Forelimb muscle (tissue), 1 donor: ENCODE results near the gene BIRC2. TPM values are rescaled to one million over a fixed set of nuclear protein-coding genes. Genes with fewer than 3 reads are reported as not detected.

Experiments used
- DNase-seq: peaks from one replicate; pipeline ENCODE4 v3.0.0-alpha.2; 2013; ENCODE audit warnings: low read depth
- polyA plus RNA-seq: library from polyadenylated mRNA; unstranded; fragments of 120-200 nt; gene quantifications from one replicate; pipeline ENCODE4 v1.2.1, GENCODE V29; 2013; ENCODE audit not compliant: insufficient read length

Gene BIRC2
- polyA plus RNA-seq, 1 donor, result 42.4 TPM

DNA sequence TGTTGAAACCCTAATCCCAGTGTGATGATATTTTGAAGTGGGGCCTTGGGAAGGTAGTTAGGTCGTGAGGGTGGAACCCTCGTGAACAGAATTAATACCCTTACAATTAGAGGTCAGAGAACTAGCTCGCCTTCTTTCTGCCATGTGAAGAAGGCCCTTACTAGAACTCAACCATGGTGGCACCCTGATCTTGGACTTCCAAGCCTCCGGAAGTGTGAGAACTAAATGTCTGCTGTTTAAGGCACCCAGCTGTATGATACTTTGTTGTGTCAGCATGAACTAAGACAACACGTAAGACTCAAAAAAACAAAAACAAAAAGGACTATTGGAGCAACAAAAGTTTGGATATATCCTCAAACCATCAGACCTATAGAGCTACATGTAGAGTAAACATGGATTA, 53.6 kb downstream of the BIRC2 start:
- DNase-seq, result no peak

DNA sequence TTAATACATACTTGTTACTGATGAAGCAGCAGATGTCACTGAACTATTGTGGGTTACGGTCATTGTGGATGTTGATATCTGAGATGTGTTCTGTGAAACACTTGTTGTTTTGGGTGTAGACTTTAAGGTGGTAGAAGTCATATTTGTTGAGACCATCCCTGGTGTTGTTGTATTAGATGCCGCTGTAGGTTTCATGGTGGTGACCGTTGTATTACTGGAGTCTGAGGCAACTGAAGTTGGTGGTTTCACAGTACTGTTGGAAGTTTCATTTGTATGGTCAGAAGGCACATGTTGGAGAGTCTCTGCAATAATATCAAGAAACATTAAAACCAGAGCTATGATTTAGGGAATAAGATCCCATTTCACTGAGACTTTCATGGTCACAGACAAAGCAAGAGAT, 54.9 kb downstream of the BIRC2 start:
- DNase-seq, result no peak

DNA sequence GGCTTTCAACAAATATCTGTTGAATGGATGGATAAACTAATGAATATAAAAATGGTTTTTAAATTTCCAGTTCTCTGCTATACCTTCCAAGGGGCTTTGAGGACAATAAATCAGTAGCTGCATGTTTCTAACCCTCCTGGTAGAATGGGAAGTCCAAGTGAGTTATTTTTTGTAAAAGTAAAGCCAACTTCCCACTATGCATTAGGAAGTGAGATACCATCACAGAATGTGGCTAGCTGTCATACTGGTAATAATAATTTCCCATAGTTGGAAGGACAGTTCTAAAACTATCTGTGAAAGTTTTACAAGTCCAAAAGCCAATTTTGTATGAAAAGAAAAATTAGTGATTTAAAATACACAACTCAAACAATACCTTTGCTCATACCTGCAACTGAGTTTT, 55.5 kb downstream of the BIRC2 start:
- DNase-seq, result no peak

DNA sequence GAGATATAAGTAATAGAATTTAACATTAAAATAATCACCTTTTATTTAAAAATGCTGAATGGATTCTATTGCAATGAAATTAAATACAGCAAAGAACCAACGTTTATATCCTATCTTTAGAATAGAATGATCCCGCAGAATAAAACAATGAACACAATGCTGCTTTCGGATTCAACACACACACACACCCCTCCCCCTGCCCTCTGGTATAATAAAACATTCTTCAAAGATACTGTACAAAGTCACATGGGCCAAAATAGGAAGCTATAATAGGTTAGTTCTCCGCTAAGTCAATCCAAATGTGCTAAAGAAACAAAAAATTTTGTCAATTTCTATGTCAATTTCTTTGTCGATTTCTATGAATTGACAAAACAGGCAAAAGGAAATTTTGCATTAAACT, 58.5 kb downstream of the BIRC2 start:
- DNase-seq, result no peak

DNA sequence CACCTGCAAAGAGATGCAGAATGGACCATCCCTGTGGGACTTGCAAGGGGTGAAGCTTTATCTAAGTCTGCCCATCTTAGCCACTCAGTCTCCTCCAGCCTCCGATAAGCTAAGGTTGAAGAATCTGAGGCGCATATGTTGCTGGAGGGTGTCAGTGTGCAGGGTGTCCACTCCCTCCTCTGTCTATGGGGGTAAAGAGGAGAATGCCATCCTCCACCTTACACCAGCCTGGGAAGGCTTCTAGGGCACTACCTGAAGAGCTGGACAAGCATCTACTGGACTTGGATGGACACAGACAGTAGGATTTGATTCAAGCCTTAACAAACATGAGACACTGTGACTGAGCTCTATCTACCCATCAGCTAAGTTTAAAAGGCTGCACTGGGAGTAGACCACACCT, 59.1 kb downstream of the BIRC2 start:
- no peak for DNase-seq

DNA sequence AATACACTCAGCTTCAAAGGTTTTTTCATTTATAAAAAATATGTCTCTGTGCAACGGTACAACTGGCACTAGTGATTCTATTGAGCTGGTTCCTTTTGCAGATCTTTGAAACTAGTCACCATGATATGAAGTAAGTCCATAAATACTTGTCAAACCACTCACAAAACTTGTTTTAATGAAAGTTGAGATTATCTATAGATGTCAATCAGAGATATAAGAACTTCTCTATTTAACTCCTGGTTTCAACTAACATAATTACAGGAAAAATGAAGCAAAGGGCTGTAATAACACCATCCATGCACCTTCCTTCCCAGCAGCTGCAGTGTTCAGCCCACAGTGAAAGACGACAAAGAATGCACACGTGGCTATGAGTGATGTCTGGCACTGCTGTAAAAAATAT, 60.9 kb downstream of the BIRC2 start:
- DNase-seq, result no peak

DNA sequence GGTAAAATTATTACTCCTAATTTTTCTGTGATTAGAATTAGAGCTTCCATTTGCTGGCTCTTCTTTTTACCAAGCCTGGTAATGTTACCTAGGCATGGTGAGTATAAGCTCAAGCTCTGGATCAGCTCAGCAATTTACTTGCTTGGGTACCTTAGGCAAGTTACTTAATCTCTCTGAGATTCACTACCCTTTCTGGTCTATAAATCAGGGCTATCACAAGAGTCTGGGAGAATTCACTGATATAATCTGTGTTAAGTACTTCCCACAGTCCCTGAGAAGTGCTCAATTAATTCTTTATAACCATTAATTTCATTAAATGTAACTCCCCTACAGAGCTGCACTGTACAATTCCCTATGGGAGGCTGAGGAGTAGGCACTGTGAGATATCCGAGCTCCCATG, 61.3 kb downstream of the BIRC2 start:
- no peak for DNase-seq

DNA sequence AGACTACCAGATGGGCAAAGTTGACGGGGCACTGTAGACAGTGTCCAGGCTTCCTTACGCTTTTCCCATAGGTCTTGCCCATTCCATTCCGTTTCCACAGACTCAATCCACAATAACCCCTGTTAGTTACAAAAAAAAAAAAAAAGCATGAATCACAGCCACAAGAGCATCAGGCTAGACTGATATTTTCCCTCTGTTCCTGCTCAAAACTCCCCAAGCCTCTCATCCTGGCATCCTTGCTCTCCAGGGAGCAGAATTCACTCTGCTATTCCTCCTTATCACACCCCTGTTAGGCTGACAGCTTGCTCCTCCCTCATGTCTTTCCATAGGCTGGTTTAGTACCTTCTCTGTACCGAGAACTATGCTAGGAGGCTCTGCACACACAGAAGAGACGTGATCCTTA, 63.4 kb downstream of the BIRC2 start:
- DNase-seq, result no peak

DNA sequence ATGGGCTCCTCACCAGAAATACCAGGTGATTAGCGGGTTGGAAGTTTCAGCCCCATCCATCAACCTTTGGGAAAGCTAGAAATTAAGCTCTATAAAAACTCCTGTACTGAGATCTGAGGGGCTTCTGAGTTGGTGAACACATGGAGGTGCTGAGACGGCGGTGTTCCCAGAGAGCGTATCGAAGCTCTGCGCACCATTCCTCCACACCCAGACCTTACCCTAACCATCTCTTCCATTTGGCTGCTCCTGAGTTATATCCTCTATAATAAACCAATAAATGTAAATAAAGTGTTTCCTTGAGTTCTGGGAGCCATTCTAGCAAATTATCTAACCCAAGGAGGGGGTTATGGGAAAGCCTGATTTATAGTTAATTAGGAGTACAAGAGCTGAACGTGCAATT, 64.1 kb downstream of the BIRC2 start:
- DNase-seq, result no peak

DNA sequence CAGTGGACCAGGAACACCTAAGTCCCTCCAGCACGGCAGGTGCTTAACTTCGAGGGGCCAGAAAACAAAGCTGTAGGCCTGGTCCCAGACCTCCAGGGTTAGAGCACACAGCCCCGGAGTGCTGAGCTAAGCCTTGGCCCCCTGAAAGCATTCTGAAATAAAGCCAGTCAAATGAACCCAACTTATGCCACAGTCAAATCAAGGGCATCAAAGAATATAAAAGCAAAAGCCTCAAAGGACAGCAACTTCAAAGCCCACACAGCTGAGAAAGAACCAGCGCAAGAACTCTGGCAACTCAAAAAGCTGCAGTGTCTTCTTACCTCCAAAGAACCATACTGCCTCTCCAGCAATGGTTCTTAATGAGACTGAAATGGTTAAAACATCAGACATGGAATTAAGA, 66.5 kb downstream of the BIRC2 start:
- DNase-seq, result no peak

DNA sequence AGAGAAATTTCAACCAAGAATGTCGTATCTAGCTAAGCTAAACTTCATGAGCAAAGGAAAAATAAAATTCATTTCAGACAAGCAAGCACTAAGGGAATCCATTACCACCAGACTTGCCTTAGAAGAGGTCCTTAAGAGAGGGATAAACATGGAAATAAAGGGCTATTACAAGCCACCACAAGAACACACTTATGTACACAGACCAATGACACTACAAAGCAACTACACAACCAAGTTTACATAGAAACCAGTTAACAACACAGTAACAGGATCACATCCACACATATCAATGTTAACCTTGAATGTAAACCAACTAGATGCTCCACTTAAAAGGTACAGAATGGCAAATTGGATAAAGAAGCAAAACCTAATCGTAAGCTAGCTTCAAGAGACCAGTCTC, 67.5 kb downstream of the BIRC2 start:
- DNase-seq, result no peak

DNA sequence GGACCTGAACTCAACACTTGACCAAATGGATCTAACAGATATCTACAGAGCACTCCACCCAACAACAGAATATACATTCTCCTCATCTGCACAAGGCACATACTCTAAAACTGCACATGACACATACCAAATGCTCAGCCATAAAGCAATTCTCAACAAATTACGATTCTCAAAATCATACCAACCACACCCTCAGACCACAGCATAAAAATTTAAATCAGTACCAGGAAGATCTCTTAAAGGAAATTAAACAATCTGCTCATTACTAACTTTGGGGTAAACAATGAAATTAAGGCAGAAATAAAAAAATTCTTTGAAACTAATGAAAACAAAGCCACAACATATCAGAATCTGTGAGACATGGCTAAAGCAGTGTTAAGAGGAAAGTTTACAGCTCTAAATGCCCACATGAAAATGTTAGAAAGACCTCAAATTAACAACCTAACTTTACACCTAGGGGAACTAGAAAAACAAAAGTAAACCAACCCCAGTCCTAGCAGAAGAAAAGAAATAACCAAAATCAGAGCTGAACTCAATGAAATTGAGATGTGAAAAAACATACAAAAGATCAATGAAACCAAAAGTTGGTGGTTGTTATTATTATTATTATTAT, 68.4 kb downstream of the BIRC2 start:
- no peak for DNase-seq

DNA sequence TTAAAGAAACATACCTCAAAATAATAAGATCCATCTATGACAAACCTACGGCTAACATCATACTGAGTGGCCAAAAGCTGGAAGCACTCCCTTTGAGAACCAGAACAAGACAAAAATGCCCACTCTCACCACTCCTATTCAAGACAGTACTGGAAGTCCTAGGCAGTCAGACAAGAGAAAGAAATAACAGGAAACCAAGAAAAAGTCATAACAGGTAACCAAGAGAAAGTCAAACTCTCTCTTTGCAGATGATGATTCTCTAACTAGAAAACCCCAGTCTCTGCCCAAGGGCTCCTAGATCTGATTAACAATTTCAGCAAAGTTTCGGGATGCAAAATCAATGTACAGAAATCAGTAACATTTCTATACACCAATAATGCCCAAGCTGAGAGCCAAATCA, 70.0 kb downstream of the BIRC2 start:
- DNase-seq, result no peak

DNA sequence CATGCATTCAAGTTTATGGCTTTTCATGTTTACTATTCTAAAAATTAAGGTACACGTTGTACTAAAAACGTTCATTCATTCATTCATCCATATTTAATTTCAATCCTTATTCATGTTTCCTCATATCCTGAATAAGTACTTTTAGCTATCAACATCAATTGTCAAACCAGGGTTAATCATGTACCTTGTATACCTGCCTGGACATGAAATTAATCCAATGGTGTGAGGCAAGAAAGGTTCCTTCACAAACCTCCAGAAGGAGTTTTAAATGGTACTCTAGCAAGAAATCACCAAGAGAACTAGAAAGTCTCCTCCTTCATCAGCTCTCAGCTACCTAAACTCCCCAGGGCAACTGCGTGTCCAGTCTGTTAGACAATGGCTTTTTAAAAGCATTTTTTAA, 72.2 kb downstream of the BIRC2 start:
- no peak for DNase-seq

DNA sequence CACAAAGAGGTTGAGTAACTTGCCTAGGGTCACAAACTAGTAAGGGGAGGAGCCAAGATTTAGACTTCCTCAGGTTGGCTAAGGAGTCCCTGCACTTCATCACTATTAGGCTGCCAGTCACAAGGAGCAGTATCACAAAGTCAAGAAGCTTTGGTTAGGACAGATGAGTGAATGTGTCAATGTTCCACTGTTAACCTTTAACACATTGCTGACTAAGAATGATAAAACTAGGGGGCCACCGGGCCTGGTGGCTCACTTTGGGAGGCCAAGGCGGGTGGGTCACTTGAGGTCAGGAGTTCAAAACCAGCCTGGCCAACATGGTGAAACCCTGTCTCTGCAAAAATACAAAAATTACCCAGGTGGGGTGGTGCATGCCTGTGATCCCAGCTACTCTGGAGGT, 73.5 kb downstream of the BIRC2 start:
- DNase-seq, result no peak

DNA sequence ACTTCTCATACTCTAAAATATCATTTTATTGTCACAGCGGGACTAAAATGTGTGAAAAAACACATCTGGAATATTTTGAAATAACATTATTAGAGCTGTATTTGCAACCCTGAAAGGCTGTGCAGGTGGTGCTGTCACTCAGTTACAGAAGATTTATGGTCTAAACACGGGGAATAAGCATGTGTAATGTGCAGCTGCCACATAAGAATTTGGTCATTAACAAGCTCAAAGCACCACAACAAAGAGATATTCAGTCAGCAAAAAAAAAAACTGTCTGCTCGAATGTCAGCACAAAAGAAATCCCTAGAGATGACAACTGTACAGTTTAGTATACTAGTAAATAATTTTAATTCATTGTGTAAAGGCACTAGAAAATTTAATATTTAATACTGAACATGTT, 74.2 kb downstream of the BIRC2 start:
- DNase-seq, result peak; percentile 38

DNA sequence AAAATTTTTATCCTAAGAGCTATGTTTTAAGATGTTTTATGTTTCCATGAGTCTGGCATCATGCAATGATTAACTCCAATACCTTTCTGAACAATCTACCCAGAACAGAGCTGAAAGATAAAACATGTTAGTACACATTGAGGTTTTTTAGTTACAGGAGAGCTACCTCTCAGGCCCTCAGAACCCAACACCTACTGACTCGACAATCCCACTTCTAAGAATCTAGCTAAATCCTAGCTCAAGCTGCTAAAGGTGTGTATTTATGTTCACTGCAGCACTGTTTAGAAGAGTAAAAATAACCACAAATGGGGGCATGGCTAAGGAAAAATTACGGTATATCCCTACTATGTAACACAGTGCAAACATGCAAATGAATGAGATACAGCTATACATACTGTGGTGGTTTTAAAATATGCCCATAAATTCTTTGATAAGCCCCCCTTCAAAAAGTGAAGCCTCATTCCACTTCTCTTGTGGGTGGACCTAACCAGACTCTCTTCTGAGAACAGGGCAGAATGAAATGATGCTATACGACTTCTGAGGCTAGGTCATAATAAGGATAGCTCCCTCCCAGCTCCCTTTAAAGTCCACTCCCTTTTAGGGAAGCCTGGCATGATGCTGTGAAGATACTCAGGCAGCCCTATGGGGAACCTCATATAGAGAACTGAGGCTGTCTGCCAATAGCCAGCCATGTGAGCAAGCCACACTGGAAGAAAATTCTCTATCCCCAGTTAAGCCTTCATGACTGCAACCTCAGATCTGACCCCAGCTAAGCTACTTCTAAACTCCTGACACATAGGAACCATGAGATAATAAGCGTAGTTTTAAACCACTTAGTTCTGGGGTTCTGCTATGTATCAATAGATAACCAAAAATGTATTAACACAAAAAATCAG, 76.1 kb downstream of the BIRC2 start:
- DNase-seq, result no peak

DNA sequence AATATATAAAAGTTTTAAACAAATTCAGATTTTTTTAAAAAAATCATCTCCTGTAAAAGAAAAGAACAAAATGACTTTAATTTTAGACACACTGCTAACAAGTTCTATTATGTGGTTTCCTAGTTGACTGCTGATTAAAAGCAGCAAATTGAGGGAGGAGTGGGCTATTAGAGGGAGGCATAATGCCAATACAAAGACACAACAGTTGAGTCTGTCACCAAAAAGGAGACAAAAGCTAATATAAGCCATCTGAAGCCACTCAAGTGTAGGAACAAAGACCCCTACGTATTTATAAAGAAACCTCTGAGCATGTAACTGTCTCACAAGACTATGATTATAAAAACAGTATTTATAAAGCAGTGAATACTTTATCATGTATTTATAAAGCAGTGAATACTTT, 76.9 kb downstream of the BIRC2 start:
- DNase-seq, result no peak

DNA sequence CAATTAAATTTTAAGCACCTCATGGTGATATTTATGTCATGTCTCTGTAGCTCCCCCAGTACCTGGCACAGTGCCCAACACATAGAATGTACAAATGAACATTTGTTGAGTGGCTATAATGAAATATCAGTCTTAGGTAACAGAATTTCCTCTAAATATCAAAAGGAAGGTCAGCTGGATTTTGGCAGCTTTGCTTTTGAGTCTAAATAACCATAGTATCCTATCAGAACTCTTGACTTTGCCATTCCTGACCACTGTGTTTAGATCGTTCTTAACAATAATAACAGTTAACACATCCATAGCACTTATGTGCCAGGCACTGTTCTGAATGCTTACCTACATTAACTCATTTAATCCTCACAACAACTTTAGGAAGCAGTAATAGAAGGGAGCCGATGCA, 79.0 kb downstream of the BIRC2 start:
- no peak for DNase-seq

DNA sequence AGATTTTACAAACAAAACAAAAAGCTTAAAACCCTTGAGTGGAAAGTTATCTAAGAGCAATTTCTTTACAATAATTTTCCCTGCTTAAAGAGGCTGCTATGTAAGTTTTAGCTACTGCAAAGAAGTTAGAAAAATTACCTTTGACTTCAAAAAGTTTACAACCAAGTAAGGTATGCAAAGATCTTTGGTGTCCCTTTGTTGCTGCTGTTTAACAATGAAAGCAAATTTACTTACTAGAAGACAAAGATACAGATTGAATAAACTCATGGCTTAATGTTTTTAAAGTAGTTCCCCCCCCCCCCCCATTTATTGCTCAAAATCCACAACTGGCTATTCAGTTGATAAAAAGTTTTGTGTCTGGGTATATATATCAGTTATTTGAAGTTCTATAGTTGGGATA, 79.6 kb downstream of the BIRC2 start:
- no peak for DNase-seq

DNA sequence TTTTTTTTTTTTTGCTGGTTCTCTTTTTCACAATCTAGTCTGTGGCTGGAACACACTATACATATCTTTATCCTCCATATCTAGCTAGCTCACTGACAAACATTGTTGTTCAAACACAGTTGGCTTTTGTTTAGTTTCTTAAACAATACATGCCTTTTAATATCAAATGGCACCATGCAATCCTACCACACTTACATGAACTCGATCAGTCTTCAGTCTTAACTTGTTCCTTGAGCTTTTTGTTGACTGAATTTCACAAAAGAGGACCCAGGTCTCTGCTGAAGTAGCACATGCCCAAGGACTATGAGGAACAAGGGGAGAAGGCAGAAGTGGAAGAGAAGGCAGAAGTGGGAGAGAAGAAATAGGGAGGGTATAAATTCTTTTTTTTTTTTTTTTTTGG, 80.1 kb downstream of the BIRC2 start:
- DNase-seq, result no peak
